ENCODE measurements around the gene PKP4. TPM values are rescaled to one million over a fixed set of nuclear protein-coding genes. Genes with fewer than 3 reads are reported as not detected.

PKP4 gene
- total RNA-seq, 1 experiment from 2014 or later, result 52.0 TPM

DNA sequence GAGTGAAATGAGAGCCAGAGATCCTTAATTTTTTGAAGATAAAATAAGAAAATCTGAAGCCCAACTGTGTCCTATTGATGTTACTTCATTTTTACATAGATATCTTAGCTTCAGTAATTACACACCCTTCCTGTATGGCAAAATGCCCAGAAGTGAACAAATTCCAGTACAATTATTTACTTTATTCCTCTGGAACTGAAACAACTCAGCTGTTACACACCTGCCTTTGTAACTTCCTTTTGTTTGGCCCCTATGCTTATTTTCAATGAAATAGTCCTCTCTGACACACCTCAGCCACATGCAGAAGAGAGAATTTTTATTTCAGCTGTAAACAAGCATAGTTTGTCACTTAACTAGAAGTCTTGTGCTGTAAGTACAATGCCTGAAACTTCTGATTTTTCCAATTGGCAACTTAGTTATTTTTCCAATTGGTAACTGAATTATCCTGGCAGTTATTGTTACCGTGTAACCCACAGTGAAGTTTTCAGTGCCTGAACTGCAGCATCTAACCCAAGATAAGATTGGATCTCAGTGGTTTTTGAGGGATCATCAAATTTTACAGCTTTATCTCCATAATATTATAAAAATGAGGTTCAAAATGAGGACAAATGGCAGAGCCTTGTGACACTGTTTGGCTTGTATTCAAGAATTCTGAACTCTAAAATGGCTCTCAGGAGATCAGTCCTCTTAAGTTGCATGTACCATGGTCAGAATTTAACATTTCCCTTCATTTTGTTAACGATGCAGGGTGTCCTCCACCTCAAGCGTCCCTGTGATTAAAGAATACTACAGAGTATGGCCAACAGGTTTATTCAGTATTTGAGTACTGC is 82.6 kb downstream of the PKP4 start:
- no peak overlapping the region for H2AFZ ChIP-seq (ENCODE audit: low read length)
- peaks cover under 1% of the 10 kb centered on the region in 2 experiments; a peak in 2 of 4 replicates for H3K4me1 Mint-ChIP-seq
- H4K20me1 ChIP-seq (ENCODE audit: control insufficient read depth, insufficient read depth, insufficient read length), result no peaks in the 10 kb centered on the region
- H3K4me2 ChIP-seq (ENCODE audit: insufficient read depth, insufficient read length, low read length), result no peak overlapping the region
- H3K27ac ChIP-seq (ENCODE audit: insufficient read length, low read depth, low read length), result no peak overlapping the region
- H3K79me2 ChIP-seq (ENCODE audit: insufficient read depth, low read length), result no peaks in the 10 kb centered on the region
- no peak overlapping the region for H2BK15ac ChIP-seq (ENCODE audit: low read depth, low read length)
- H2BK12ac ChIP-seq (ENCODE audit: insufficient read length, low read depth, low read length), result no peak overlapping the region
- peaks cover 3% of the 10 kb centered on the region for H3K79me1 ChIP-seq (ENCODE audit: insufficient read depth, low read depth, low read length, poor library complexity, severe bottlenecking)
- H3K23me2 ChIP-seq (ENCODE audit: insufficient read length, low read depth, low read length, poor library complexity, severe bottlenecking), result no peaks in the 10 kb centered on the region
- H3K36me3 Mint-ChIP-seq (ENCODE audit: insufficient read depth in 1 of 3, low read depth in 3 of 3), result peaks cover 0 to 20% (median 0%) of the 10 kb centered on the region in 3 experiments; a peak in 4 of 7 replicates
- no peak overlapping the region for H3K9ac ChIP-seq (ENCODE audit: extremely low read depth, insufficient read length, low read length)
- H3K56ac ChIP-seq (ENCODE audit: insufficient read length, low read depth, low read length), result no peak overlapping the region
- H4K8ac ChIP-seq (replicated peaks; ENCODE audit: insufficient read length, low read depth, low read length), result no peak overlapping the region
- H2BK120ac ChIP-seq (ENCODE audit: low read depth, low read length, poor library complexity, severe bottlenecking), result no peak overlapping the region
- H3K9me3 Mint-ChIP-seq, result no peaks in the 10 kb centered on the region
- H3K27ac Mint-ChIP-seq, result 0 out of 7 replicates have a peak overlapping the region, but pooled peaks of 1 of the 3 experiments have one; percentile 32
- H3K14ac ChIP-seq (ENCODE audit: insufficient read depth, low read length), result no peak overlapping the region
- no peak overlapping the region for H3K23ac ChIP-seq (ENCODE audit: insufficient read length, low read depth, low read length)
- no peaks in the 10 kb centered on the region for H3K4me1 ChIP-seq (ENCODE audit: insufficient read depth, low read length)
- no peaks in the 10 kb centered on the region for H3K27me3 Mint-ChIP-seq (ENCODE audit: low read depth)
- TF ChIP-seq, protein P1, sequence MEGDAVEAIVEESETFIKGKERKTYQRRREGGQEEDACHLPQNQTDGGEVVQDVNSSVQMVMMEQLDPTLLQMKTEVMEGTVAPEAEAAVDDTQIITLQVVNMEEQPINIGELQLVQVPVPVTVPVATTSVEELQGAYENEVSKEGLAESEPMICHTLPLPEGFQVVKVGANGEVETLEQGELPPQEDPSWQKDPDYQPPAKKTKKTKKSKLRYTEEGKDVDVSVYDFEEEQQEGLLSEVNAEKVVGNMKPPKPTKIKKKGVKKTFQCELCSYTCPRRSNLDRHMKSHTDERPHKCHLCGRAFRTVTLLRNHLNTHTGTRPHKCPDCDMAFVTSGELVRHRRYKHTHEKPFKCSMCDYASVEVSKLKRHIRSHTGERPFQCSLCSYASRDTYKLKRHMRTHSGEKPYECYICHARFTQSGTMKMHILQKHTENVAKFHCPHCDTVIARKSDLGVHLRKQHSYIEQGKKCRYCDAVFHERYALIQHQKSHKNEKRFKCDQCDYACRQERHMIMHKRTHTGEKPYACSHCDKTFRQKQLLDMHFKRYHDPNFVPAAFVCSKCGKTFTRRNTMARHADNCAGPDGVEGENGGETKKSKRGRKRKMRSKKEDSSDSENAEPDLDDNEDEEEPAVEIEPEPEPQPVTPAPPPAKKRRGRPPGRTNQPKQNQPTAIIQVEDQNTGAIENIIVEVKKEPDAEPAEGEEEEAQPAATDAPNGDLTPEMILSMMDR (conservative IDR thresholded peaks at IDR 0.05), result no peak
- H2AK5ac ChIP-seq (ENCODE audit: insufficient read length, low read length), result no peak overlapping the region
- no peak for DNase-seq
- no peak overlapping the region for H3K4me3 Mint-ChIP-seq
- no CpG with 5 or more reads among the region's 3 CpGs for WGBS (ENCODE audit: extremely low coverage, insufficient read length, low lambda C conversion rate)
- H2BK5ac ChIP-seq (ENCODE audit: insufficient read length, low read length), result no peak overlapping the region
- no peak overlapping the region for H3K4ac ChIP-seq (ENCODE audit: low read depth, low read length)
- no peak overlapping the region for H2BK20ac ChIP-seq (ENCODE audit: low read depth, low read length, poor library complexity, severe bottlenecking)
- H3T11ph ChIP-seq (ENCODE audit: low read length), result no peak overlapping the region
- no peaks in the 10 kb centered on the region for H3K9me3 ChIP-seq (ENCODE audit: control insufficient read depth, low read depth, low read length)
- H3K27me3 ChIP-seq (ENCODE audit: insufficient read depth, low read length), result no peaks in the 10 kb centered on the region
- H4K5ac ChIP-seq (ENCODE audit: insufficient read length, low read depth, low read length), result no peak overlapping the region
- H4K91ac ChIP-seq (ENCODE audit: insufficient read length, low read depth, low read length), result no peak overlapping the region
- H3K18ac ChIP-seq (ENCODE audit: insufficient read length, low read depth, low read length), result no peak overlapping the region
